H9 (cell line): ENCODE results near the gene GRIK1. TPM values are rescaled to one million over a fixed set of nuclear protein-coding genes. Genes with fewer than 3 reads are reported as not detected.

ENCODE experiments used
- DNase-seq: peaks from one replicate; pipeline ENCODE4 v3.0.0-alpha.2; 2017
- H2AFZ ChIP-seq: one replicate; pipeline ENCODE4 v1.6.1; 2013; ENCODE audit warnings: mild to moderate bottlenecking, low read length, control low read depth, moderate library complexity
- H2AK5ac ChIP-seq: 2 replicates; pipeline ENCODE4 v1.6.1; 2013; ENCODE audit warnings: low read length, control low read depth, mixed read lengths; ENCODE audit not compliant: insufficient read length
- H2BK120ac ChIP-seq: one replicate; pipeline ENCODE4 v1.6.1; 2013; ENCODE audit warnings: low read depth, mild to moderate bottlenecking, low read length, control low read depth, inconsistent platforms; ENCODE audit not compliant: poor library complexity, severe bottlenecking
- H2BK12ac ChIP-seq: 2 replicates; pipeline ENCODE4 v1.6.1; 2013; ENCODE audit warnings: low read length, control low read depth, mixed read lengths, low read depth; ENCODE audit not compliant: insufficient read length
- H2BK15ac ChIP-seq: 2 replicates; pipeline ENCODE4 v1.6.1; 2013; ENCODE audit warnings: low read depth, low read length, control low read depth
- H2BK20ac ChIP-seq: one replicate; pipeline ENCODE4 v1.6.1; 2013; ENCODE audit warnings: low read depth, mild to moderate bottlenecking, low read length, control low read depth, inconsistent platforms; ENCODE audit not compliant: poor library complexity, severe bottlenecking
- H2BK5ac ChIP-seq: 2 replicates; pipeline ENCODE4 v1.6.1; 2013; ENCODE audit warnings: low read length, control low read depth, mixed read lengths; ENCODE audit not compliant: insufficient read length
- H3K14ac ChIP-seq: 2 replicates; pipeline ENCODE4 v1.6.1; 2013; ENCODE audit warnings: low read length, control low read depth; ENCODE audit not compliant: insufficient read depth
- H3K18ac ChIP-seq: 2 replicates; pipeline ENCODE4 v1.6.1; 2013; ENCODE audit warnings: low read depth, mild to moderate bottlenecking, mixed read lengths, low read length, control low read depth; ENCODE audit not compliant: insufficient read length
- H3K23ac ChIP-seq: 2 replicates; pipeline ENCODE4 v1.6.1; 2013; ENCODE audit warnings: low read length, control low read depth, mixed read lengths, low read depth; ENCODE audit not compliant: insufficient read length
- H3K23me2 ChIP-seq: 2 replicates; pipeline ENCODE4 v1.6.1; 2013; ENCODE audit warnings: low read depth, mild to moderate bottlenecking, mixed read lengths, low read length, control low read depth; ENCODE audit not compliant: insufficient read length, poor library complexity, severe bottlenecking
- H3K27ac ChIP-seq: 2 replicates; pipeline ENCODE4 v1.5.1; 2013; ENCODE audit warnings: low read length, control low read depth, mixed read lengths, low read depth; ENCODE audit not compliant: insufficient read length
- H3K27me3 ChIP-seq: 2 replicates; pipeline ENCODE4 v1.6.1; 2013; ENCODE audit warnings: low read length, control low read depth, inconsistent platforms; ENCODE audit not compliant: insufficient read depth
- H3K4ac ChIP-seq: 2 replicates; pipeline ENCODE4 v1.6.1; 2013; ENCODE audit warnings: low read depth, mild to moderate bottlenecking, control low read depth, inconsistent platforms, low read length, moderate library complexity
- H3K4me1 ChIP-seq: 2 replicates; pipeline ENCODE4 v1.6.1; 2013; ENCODE audit warnings: low read length, control low read depth, inconsistent platforms; ENCODE audit not compliant: insufficient read depth
- H3K4me2 ChIP-seq: 2 replicates; pipeline ENCODE4 v1.6.1; 2013; ENCODE audit warnings: low read length, control low read depth, mixed read lengths; ENCODE audit not compliant: insufficient read length, insufficient read depth
- H3K56ac ChIP-seq: 2 replicates; pipeline ENCODE4 v1.6.1; 2013; ENCODE audit warnings: low read depth, mild to moderate bottlenecking, mixed read lengths, low read length, control low read depth; ENCODE audit not compliant: insufficient read length
- H3K79me1 ChIP-seq: 2 replicates; pipeline ENCODE4 v1.6.1; 2013; ENCODE audit warnings: low read depth, mild to moderate bottlenecking, moderate library complexity, low read length, control low read depth, inconsistent platforms; ENCODE audit not compliant: insufficient read depth, poor library complexity, severe bottlenecking
- H3K79me2 ChIP-seq: 2 replicates; pipeline ENCODE4 v1.6.1; 2013; ENCODE audit warnings: low read length, control low read depth, inconsistent platforms; ENCODE audit not compliant: insufficient read depth
- H3K9ac ChIP-seq: 2 replicates; pipeline ENCODE4 v1.6.1; 2013; ENCODE audit warnings: low read length, control low read depth, mixed read lengths; ENCODE audit not compliant: insufficient read length; ENCODE audit errors: extremely low read depth
- H3K9me3 ChIP-seq: one replicate; pipeline ENCODE4 v1.6.1; 2013; ENCODE audit warnings: low read depth, low read length, inconsistent platforms; ENCODE audit not compliant: control insufficient read depth
- H3T11ph ChIP-seq: one replicate; pipeline ENCODE4 v1.6.1; 2013; ENCODE audit warnings: mild to moderate bottlenecking, low read length, control low read depth, inconsistent platforms
- H4K20me1 ChIP-seq: one replicate; pipeline ENCODE4 v1.6.1; 2013; ENCODE audit not compliant: control insufficient read depth, insufficient read length, insufficient read depth
- H4K5ac ChIP-seq: 2 replicates; pipeline ENCODE4 v1.6.1; 2013; ENCODE audit warnings: low read depth, mild to moderate bottlenecking, mixed read lengths, low read length, control low read depth; ENCODE audit not compliant: insufficient read length
- H4K8ac ChIP-seq: replicated peaks from 2 replicates; pipeline ENCODE4 v1.6.1; 2013; ENCODE audit warnings: low read length, control low read depth, mixed read lengths, low read depth; ENCODE audit not compliant: insufficient read length
- H4K91ac ChIP-seq: 2 replicates; pipeline ENCODE4 v1.6.1; 2013; ENCODE audit warnings: low read depth, mild to moderate bottlenecking, moderate library complexity, mixed read lengths, low read length, control low read depth; ENCODE audit not compliant: insufficient read length
- H3K27ac Mint-ChIP-seq, 3 experiments: 2 replicates in 2 of 3; 3 replicates in 1 of 3; pipeline ENCODE4 v1.8.0; 2020 to 2021; ENCODE audit warnings: mixed read lengths in 3 of 3, mild to moderate bottlenecking in 1 of 3, moderate library complexity in 1 of 3
- H3K27me3 Mint-ChIP-seq: 2 replicates; pipeline ENCODE4 v1.8.0; 2021; ENCODE audit warnings: low read depth, mild to moderate bottlenecking, moderate library complexity, mixed read lengths
- H3K36me3 Mint-ChIP-seq, 3 experiments: 2 replicates in 2 of 3; 3 replicates in 1 of 3; pipeline ENCODE4 v1.8.0; 2020 to 2021; ENCODE audit warnings: low read depth in 3 of 3, mixed read lengths in 3 of 3; ENCODE audit not compliant: insufficient read depth in 1 of 3
- H3K4me1 Mint-ChIP-seq, 2 experiments: 2 replicates each; pipeline ENCODE4 v1.8.0; 2020; ENCODE audit warnings: mixed read lengths in 2 of 2
- H3K4me3 Mint-ChIP-seq, 2 experiments: 2 replicates in 1 of 2; 3 replicates in 1 of 2; pipeline ENCODE4 v1.8.0; 2020 to 2021; ENCODE audit warnings: mild to moderate bottlenecking in 2 of 2, mixed read lengths in 2 of 2, moderate library complexity in 1 of 2
- H3K9me3 Mint-ChIP-seq, 2 experiments: 2 replicates in 1 of 2; 3 replicates in 1 of 2; pipeline ENCODE4 v1.8.0; 2020; ENCODE audit warnings: mild to moderate bottlenecking in 2 of 2, mixed read lengths in 2 of 2, moderate library complexity in 1 of 2
- WGBS: extraction: QIAGEN DNeasy Blood & Tissue Kit; methylation state at CpG from one replicate; pipeline ENCODE4 v1.1.7; 2013; ENCODE audit warnings: missing lambda C conversion rate, low lambda C conversion rate, mixed read lengths; ENCODE audit not compliant: insufficient read length; ENCODE audit errors: extremely low coverage; 5-methylcytosine and 5-hydroxymethylcytosine counted together
- total RNA-seq: library from RNA; stranded (reverse); gene quantifications from 2 replicates; pipeline ENCODE4 v1.2.1, GENCODE V29; 2021
- TF ChIP-seq, protein P1 (sequence below): fragments of 200-600 bp; sonication (generic); conservative IDR thresholded peaks from 3 replicates; pipeline ENCODE4 v1.8.0; 2021; ENCODE audit warnings: antibody characterized with exemption, mild to moderate bottlenecking

The GRIK1 gene
- total RNA-seq, 1 experiment from 2014 or later = not detected

DNA sequence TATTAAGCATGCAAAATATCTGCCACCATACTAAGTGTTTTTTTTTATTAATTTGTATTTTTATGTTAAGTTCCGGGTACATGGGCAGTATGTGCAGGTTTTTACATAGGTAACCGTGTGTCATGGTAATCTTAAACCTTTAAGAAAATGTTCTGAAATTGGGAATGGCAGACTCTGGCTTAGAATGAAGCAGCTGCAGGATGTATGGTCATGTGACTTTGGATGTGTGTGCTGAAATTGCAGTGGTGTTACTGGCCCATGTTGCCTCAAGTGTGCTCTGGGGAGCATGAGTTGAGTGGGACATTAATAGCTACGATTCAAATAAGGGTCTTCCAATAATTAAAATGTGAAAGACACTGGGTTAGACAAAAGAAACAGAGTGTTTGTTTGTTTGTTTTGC is 6.7 kb downstream of the GRIK1 start:
- no peak overlapping the region for H3K18ac ChIP-seq
- no peaks in the 10 kb centered on the region for H3K9me3 Mint-ChIP-seq
- no peak for DNase-seq
- H4K8ac ChIP-seq = no peak overlapping the region
- H3K4me1 Mint-ChIP-seq = peaks cover 5 to 10% of the 10 kb centered on the region in 2 experiments; a peak in 3 of 4 replicates
- H3K36me3 Mint-ChIP-seq = no peaks in the 10 kb centered on the region
- no peak overlapping the region for H3T11ph ChIP-seq
- TF ChIP-seq, protein P1, sequence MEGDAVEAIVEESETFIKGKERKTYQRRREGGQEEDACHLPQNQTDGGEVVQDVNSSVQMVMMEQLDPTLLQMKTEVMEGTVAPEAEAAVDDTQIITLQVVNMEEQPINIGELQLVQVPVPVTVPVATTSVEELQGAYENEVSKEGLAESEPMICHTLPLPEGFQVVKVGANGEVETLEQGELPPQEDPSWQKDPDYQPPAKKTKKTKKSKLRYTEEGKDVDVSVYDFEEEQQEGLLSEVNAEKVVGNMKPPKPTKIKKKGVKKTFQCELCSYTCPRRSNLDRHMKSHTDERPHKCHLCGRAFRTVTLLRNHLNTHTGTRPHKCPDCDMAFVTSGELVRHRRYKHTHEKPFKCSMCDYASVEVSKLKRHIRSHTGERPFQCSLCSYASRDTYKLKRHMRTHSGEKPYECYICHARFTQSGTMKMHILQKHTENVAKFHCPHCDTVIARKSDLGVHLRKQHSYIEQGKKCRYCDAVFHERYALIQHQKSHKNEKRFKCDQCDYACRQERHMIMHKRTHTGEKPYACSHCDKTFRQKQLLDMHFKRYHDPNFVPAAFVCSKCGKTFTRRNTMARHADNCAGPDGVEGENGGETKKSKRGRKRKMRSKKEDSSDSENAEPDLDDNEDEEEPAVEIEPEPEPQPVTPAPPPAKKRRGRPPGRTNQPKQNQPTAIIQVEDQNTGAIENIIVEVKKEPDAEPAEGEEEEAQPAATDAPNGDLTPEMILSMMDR = no peak
- H3K27me3 Mint-ChIP-seq = peaks cover 60% of the 10 kb centered on the region
- H2BK5ac ChIP-seq = no peak overlapping the region
- no peak overlapping the region for H2BK12ac ChIP-seq
- WGBS = no CpG with 5 or more reads among the region's 3 CpGs
- no peaks in the 10 kb centered on the region for H4K20me1 ChIP-seq
- H2BK15ac ChIP-seq = no peak overlapping the region
- no peak overlapping the region for H3K27ac ChIP-seq
- no peak overlapping the region for H2AFZ ChIP-seq
- H3K23me2 ChIP-seq = no peaks in the 10 kb centered on the region
- H2AK5ac ChIP-seq = no peak overlapping the region
- no peak overlapping the region for H3K56ac ChIP-seq
- H3K79me1 ChIP-seq = no peaks in the 10 kb centered on the region
- H3K79me2 ChIP-seq = no peaks in the 10 kb centered on the region
- no peak overlapping the region for H4K5ac ChIP-seq
- no peaks in the 10 kb centered on the region for H3K9me3 ChIP-seq
- no peak overlapping the region for H3K4me3 Mint-ChIP-seq
- no peak overlapping the region for H3K4ac ChIP-seq
- H3K9ac ChIP-seq = no peak overlapping the region
- no peak overlapping the region for H3K14ac ChIP-seq
- H3K27ac Mint-ChIP-seq = no peak overlapping the region
- no peak overlapping the region for H2BK20ac ChIP-seq
- H2BK120ac ChIP-seq = no peak overlapping the region
- H3K4me2 ChIP-seq = no peak overlapping the region
- H3K4me1 ChIP-seq = no peaks in the 10 kb centered on the region
- no peak overlapping the region for H4K91ac ChIP-seq
- peaks cover 2% of the 10 kb centered on the region; the same call in 1 of the 2 replicates for H3K27me3 ChIP-seq
- H3K23ac ChIP-seq = no peak overlapping the region
